ENCODE results near the gene HTRA1. TPM values are rescaled to one million over a fixed set of nuclear protein-coding genes. Genes with fewer than 3 reads are reported as not detected.
A peak's percentile ranks its signal among the peaks of the same experiment; 100 is the strongest.

HTRA1 gene
- total and polyA plus RNA-seq, 2 donors, result 83.9 to 145 TPM

DNA sequence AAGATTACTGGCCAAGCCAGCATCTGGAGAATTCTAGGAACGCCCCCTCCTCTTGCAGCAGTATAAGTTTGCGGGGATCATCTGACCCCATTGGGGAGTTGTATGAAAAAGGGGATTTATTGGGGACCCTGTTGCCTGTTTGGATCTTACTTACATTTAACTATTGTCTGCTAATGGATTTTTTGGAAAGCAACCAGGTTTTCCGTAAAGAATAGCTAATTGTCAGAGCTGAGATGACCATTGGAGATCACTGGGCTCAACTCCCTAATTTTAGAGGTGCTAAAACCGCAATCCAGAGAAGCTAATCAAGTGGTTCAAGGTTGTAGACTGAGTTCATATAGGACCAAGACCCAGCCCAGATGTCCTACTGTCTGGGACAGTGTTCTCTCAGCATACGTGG, 38.8 kb downstream of the HTRA1 start:
- no peak overlapping the region for H3K27ac ChIP-seq (ENCODE audit: low read depth)
- 70% methylated on average over 5 of the region's 5 CpGs for WGBS

DNA sequence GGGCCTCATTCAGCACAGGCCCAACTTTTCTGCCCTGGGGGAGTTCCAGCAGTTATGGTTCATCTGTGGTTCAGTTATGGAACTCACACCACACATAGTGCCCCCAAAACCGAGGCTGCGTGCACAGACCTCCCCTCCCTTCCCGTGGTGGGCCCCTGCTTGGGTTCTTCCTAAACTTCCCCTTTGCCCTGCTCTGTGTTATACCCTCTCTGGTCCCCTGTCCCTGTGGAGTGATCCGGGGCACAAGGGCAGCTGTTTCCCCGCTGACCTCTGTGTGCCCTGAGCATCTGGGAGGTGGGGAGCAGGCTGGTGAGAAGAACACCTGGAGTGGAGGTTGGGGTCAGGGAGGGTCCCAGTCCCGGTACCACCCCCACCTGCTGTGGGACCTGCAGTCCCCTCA, 39.4 kb downstream of the HTRA1 start:
- no peak for DNase-seq (ENCODE audit: extremely low spot score)
- 92% methylated on average over 6 of the region's 6 CpGs for WGBS
- Histone ChIP-seq H3K36me3 (ENCODE audit: insufficient read depth) (no peaks in the 10 kb centered on the region), H3K27ac (ENCODE audit: low read depth) (no peak overlapping the region), H3K4me1 (ENCODE audit: insufficient read depth) (no peaks in the 10 kb centered on the region), H3K4me3 (ENCODE audit: low read depth, low read length) (no peak overlapping the region)

More for the DNA sequence above, 38.8 kb downstream of the HTRA1 start:
- Histone ChIP-seq H3K4me1 (ENCODE audit: insufficient read depth) (no peaks in the 10 kb centered on the region), H3K4me3 (ENCODE audit: low read depth, low read length) (no peak overlapping the region), H3K36me3 (ENCODE audit: insufficient read depth) (no peaks in the 10 kb centered on the region)
- no peak for DNase-seq (ENCODE audit: extremely low spot score)

DNA sequence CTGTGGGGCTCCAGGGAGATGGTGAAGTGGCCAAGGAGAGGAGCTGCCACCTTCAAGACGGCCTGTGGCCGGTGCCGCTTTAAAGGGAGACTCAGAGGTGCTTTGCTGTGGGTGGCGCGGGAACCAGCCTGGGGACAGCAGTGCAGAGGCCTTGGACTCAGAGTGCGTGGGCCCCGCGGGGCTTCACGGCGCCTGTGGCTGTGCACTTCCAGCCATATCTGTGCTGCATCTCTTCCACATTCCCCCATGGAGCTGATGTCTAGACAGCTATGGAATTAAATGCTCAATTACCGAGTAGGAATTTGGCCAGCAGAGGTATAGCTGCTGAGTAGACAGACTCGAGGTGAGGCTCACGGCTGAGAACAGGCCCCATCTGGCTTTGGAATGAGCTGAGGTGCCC, 41.7 kb downstream of the HTRA1 start:
- no peak overlapping the region for H3K27ac ChIP-seq (ENCODE audit: low read depth)
- H3K4me3 ChIP-seq (ENCODE audit: low read depth, low read length), result no peak overlapping the region
- no peaks in the 10 kb centered on the region for H3K4me1 ChIP-seq (ENCODE audit: insufficient read depth)
- WGBS, result 91% methylated on average over 13 of the region's 13 CpGs
- no peaks in the 10 kb centered on the region for H3K36me3 ChIP-seq (ENCODE audit: insufficient read depth)
- DNase-seq (ENCODE audit: extremely low spot score), result no peak

DNA sequence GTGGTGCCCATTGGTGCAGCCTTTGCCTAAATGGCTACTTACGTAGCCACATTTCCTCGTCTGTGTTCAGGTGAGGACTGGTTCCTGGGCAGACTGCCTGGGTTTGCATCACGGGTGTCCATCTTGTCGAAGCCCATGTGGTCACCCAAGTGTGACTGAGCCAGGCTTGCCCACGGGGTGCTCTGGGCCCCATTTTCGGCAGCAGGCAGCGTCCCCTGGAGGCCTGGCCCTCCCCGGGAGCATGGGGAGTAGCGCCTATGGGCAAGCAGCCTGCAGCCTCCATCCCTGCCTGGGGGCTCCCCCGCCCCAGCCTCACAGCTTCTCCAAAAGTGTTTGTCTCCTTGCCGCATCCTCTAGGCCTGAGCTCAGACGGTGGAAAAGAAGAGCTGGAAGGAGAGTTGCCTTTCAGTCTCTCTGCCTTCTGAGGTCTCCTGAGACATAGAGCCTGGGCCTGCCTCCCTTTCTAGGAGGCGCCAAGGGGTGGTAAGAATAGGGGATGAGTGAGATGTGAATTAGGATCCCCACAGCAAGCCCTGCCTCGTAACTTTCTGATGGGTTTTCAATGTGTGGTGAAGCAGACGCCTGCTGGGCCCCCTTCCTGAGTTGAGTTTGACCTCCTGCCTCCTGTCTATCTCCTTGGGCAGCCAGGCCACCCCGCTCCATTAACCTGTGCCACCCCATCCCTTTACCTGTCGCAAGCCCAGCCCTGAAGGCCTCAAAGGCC, 42.7 kb downstream of the HTRA1 start:
- Histone ChIP-seq H3K27ac (ENCODE audit: low read depth) (no peak overlapping the region), H3K4me3 (ENCODE audit: low read depth, low read length) (no peak overlapping the region), H3K36me3 (ENCODE audit: insufficient read depth) (no peaks in the 10 kb centered on the region), H3K4me1 (ENCODE audit: insufficient read depth) (no peaks in the 10 kb centered on the region)
- DNase-seq (ENCODE audit: extremely low spot score), result no peak
- 82% methylated on average over 17 of the region's 17 CpGs for WGBS

DNA sequence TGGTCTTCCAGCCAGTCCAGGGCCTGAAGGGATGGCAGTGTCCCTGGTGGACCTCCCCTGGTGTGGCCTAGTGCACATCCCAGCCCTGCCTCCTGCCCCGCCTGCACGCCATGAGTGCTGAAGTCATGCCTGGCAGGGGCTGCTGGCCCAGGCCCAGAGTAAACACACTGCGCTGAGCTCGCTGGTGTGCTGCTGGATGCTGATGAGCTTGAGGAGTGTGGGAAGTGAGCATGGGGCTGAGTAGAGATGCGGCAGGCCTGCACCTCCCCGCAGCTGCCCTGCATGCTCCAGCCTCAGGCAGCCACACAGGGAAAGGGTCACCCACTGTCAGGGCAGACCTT, 43.2 kb downstream of the HTRA1 start:
- WGBS, result 9% methylated on average over 6 of the region's 6 CpGs
- Histone ChIP-seq H3K4me3 (ENCODE audit: low read depth, low read length) (no peak overlapping the region), H3K27ac (ENCODE audit: low read depth) (no peak overlapping the region), H3K4me1 (ENCODE audit: insufficient read depth) (no peaks in the 10 kb centered on the region), H3K36me3 (ENCODE audit: insufficient read depth) (no peaks in the 10 kb centered on the region)
- DNase-seq (ENCODE audit: extremely low spot score), result peak; percentile 74

DNA sequence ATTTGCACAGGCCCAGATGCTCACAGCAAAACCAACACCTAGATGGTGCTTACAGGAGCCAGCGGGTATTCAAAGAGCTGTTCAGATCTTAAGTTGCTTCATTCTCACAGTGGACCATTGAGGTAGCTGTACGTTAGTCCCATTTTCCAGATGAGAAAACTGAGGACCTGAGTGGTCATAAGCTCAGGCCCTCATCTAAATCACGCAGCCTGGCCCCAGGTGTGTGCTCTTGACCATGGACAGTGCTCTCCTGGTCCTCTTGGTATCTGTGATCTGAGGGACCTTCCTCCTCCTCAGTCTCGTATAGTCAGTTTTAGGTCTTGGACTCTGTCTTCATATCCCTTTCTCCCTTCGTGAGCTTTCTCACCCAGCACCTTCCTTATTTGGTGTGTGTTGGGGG, 43.7 kb downstream of the HTRA1 start:
- Histone ChIP-seq H3K27ac (ENCODE audit: low read depth) (no peak overlapping the region), H3K4me1 (ENCODE audit: insufficient read depth) (no peaks in the 10 kb centered on the region), H3K36me3 (ENCODE audit: insufficient read depth) (no peaks in the 10 kb centered on the region), H3K4me3 (ENCODE audit: low read depth, low read length) (no peak overlapping the region)
- no peak for DNase-seq (ENCODE audit: extremely low spot score)
- whole genome bisulfite sequencing, result 86% methylated on average over 5 of the region's 5 CpGs

DNA sequence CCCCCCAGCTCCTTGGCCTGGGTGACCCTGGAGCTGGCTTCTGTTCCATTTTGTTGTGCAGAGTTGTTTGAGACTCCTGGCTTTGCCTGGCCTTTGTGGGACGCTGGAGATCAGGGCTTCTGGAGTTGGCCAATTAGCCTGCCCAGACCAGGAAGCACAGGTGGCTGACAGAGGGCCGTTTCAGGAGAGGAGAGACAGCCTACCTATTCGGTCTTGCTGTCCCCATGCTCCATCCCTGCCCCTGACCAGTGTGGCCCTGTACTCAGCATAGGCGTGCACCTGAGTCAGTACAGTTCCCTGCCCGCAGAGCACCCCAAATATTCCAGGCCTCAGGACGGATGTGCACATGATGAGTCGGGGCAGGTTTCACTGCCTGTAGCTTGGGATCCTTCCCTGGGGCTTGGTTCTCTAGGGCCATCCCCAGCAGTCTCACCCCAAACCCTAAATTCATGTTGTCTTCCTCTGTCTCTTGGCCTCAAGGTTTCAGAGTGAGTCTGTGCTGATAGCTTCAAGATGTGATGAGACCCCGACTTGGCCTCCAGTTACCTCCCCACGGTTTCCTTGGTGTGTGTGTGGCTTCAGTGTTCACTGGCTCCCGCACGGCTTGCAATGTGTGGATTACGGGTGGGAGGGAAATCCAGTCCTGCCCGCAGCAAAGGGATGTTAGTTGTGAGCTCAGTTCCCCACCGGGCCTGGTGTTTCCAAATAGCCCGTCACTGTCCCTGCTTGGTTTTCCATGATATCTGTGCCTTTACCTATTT, 44.7 kb downstream of the HTRA1 start:
- no peaks in the 10 kb centered on the region for H3K36me3 ChIP-seq (ENCODE audit: insufficient read depth)
- no peaks in the 10 kb centered on the region for H3K4me1 ChIP-seq (ENCODE audit: insufficient read depth)
- no peak for DNase-seq (ENCODE audit: extremely low spot score)
- no peak overlapping the region for H3K27ac ChIP-seq (ENCODE audit: low read depth)
- 91% methylated on average over 15 of the region's 15 CpGs for WGBS
- no peak overlapping the region for H3K4me3 ChIP-seq (ENCODE audit: low read depth, low read length)

DNA sequence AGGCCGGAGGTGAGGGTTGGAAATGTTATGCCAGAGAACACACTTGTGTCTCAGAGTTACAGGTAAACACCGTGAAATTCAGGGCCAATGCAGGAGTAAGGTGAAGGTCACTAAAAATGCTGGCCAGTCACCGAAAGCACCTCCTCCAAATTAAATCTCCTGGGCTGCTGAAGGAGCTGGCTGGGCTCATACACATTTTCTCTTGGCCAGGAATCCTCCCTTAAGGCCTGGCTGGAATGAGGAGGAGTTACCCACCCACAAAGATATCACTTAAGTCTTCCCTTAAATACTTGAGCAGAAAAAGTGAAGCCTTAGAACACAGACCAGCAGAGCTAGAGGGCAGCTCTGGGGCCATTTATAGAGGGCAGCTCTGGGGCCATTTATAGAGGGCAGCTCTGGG, 46.3 kb downstream of the HTRA1 start:
- Histone ChIP-seq H3K36me3 (ENCODE audit: insufficient read depth) (no peaks in the 10 kb centered on the region), H3K4me3 (ENCODE audit: low read depth, low read length) (no peak overlapping the region), H3K4me1 (ENCODE audit: insufficient read depth) (no peaks in the 10 kb centered on the region), H3K27ac (ENCODE audit: low read depth) (no peak overlapping the region)
- no peak for DNase-seq (ENCODE audit: extremely low spot score)
- 81% methylated on average over 3 of the region's 3 CpGs for WGBS

DNA sequence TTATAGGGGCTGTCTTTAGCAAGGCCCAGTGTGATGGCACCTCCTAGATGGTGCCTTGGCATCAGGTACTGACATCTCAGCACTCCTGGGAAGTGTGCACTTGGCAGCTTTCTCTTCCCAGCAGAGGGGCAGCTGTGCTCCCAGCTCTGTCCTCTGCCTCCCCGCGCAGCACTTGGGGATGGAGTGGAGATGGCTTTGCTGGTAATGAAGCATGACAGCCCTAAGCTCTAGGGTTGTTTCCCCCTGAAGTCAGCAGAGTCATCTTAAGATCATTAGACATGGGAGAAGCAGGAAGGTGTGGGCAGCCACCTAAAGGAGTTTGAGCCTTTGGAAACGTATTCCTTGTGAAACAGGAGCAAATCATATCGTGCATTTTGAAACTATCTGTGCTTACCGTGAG, 46.7 kb downstream of the HTRA1 start:
- whole genome bisulfite sequencing, result 87% methylated on average over 5 of the region's 5 CpGs
- no peak overlapping the region for H3K27ac ChIP-seq (ENCODE audit: low read depth)
- DNase-seq (ENCODE audit: extremely low spot score), result no peak
- no peak overlapping the region for H3K4me3 ChIP-seq (ENCODE audit: low read depth, low read length)
- no peaks in the 10 kb centered on the region for H3K4me1 ChIP-seq (ENCODE audit: insufficient read depth)
- H3K36me3 ChIP-seq (ENCODE audit: insufficient read depth), result no peaks in the 10 kb centered on the region

DNA sequence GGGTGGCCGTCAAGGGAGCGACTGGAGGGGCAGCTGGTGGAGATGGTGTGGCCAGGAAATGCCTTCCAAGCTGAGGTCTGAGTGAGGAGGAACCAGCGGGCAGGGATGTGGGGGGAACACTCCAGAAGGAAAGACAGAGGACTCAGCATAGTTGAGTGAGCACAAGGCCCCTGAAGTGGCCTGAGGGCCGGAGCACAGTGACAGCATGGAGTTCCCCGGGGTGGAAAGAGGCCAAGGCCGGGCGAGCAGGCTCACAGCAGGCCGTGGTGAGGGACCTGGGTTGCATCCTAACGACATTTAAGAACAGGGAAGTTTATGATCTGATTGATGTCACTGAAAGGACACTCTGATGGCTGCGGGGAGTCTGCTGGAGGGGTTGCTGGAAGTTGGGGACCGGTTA, 48.0 kb downstream of the HTRA1 start:
- Histone ChIP-seq H3K27ac (ENCODE audit: low read depth) (no peak overlapping the region), H3K4me3 (ENCODE audit: low read depth, low read length) (no peak overlapping the region), H3K36me3 (ENCODE audit: insufficient read depth) (no peaks in the 10 kb centered on the region), H3K4me1 (ENCODE audit: insufficient read depth) (no peaks in the 10 kb centered on the region)
- no peak for DNase-seq (ENCODE audit: extremely low spot score)
- WGBS, result 85% methylated on average over 11 of the region's 11 CpGs

DNA sequence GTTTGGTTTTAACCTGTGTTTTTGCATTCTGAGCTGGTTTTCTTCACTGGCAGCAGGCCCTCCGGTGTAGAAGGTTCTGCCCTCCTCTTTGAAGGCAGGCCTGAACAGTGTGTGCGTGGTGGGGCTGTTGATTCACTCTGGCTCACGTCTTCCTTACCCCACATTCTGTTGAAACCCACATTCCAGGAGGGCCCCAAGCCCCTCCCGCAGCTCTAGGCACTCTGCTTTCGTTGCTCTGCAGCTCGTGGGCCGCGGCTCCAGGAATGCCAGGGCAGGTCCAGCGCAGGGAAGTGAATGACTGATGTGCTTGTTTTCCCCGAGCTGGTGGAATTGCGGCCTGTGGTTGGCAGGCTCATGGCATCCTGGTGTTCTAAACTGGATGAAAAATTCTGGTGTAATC, 49.0 kb downstream of the HTRA1 start:
- Histone ChIP-seq H3K4me1 (ENCODE audit: insufficient read depth) (no peaks in the 10 kb centered on the region), H3K27ac (ENCODE audit: low read depth) (no peak overlapping the region), H3K36me3 (ENCODE audit: insufficient read depth) (no peaks in the 10 kb centered on the region), H3K4me3 (ENCODE audit: low read depth, low read length) (no peak overlapping the region)
- WGBS, result 77% methylated on average over 11 of the region's 11 CpGs
- DNase-seq (ENCODE audit: extremely low spot score), result no peak

DNA sequence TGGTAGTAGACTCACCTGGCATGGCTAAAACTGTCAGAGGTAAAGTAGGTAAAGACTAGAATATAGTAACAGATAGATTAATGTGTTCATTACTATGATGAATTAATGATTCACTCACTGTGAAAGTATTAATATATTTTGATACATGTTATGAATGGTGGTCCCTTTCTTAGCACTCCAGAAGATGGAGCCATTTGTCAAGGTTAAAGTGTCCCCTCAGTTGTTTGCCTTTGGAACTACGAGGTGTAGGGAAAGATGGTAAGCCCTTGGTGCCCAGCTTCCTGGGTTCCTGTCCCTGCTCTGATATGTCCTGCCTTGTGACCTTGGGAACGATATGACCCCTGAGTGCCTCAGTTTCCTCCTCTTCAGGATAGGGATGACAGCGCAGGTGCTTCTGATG, 49.4 kb downstream of the HTRA1 start:
- no peak overlapping the region for H3K4me3 ChIP-seq (ENCODE audit: low read depth, low read length)
- H3K36me3 ChIP-seq (ENCODE audit: insufficient read depth), result no peaks in the 10 kb centered on the region
- no peaks in the 10 kb centered on the region for H3K4me1 ChIP-seq (ENCODE audit: insufficient read depth)
- no peak for DNase-seq (ENCODE audit: extremely low spot score)
- no peak overlapping the region for H3K27ac ChIP-seq (ENCODE audit: low read depth)
- WGBS, result 95% methylated on average over 3 of the region's 3 CpGs

DNA sequence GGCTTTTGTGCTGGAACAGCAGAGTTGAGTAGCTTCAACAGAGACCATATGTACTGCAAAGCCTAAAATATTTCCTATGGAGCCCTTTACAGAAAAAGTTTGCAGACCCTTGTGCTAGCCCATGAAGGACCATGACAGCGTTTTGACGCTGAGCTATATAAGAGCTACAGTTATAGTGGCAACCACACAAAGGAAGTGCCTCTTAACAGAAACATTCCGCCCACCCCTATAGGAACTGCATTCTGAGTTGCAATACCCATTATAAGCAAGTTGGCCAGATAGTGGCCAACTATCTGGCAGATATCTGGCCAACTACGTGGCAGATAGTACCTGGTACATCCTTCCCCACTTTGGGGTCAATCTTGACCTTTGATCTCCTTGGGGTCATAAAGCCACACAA, 51.7 kb downstream of the HTRA1 start:
- 91% methylated on average over 4 of the region's 4 CpGs for WGBS
- Histone ChIP-seq H3K4me3 (ENCODE audit: low read depth, low read length) (no peak overlapping the region), H3K4me1 (ENCODE audit: insufficient read depth) (no peaks in the 10 kb centered on the region), H3K36me3 (ENCODE audit: insufficient read depth) (no peaks in the 10 kb centered on the region), H3K27ac (ENCODE audit: low read depth) (no peak overlapping the region)
- no peak for DNase-seq (ENCODE audit: extremely low spot score)

DNA sequence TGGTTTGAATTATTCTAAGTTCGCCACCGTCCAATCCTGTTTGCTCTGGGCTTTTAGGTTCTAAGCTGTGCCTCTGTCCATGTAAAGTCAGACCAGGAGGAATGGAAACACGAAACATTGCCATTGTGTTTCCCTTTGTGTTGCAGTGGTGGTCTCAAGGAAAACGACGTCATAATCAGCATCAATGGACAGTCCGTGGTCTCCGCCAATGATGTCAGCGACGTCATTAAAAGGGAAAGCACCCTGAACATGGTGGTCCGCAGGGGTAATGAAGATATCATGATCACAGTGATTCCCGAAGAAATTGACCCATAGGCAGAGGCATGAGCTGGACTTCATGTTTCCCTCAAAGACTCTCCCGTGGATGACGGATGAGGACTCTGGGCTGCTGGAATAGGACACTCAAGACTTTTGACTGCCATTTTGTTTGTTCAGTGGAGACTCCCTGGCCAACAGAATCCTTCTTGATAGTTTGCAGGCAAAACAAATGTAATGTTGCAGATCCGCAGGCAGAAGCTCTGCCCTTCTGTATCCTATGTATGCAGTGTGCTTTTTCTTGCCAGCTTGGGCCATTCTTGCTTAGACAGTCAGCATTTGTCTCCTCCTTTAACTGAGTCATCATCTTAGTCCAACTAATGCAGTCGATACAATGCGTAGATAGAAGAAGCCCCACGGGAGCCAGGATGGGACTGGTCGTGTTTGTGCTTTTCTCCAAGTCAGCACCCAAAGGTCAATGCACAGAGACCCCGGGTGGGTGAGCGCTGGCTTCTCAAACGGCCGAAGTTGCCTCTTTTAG, 52.9 kb downstream of the HTRA1 start:
- H3K36me3 ChIP-seq (ENCODE audit: insufficient read depth), result no peaks in the 10 kb centered on the region
- H3K4me1 ChIP-seq (ENCODE audit: insufficient read depth), result no peaks in the 10 kb centered on the region
- 89% methylated on average over 22 of the region's 22 CpGs for WGBS
- no peak for DNase-seq (ENCODE audit: extremely low spot score)
- no peak overlapping the region for H3K4me3 ChIP-seq (ENCODE audit: low read depth, low read length)
- H3K27ac ChIP-seq (ENCODE audit: low read depth), result no peak overlapping the region
